GM19452 (cell line): ENCODE data around the gene SEMA3B.
"Not testable (repeated sequence)": the region's sequence is repeated elsewhere in the genome, so short reads cannot be mapped to it uniquely, and the experiment has no call there.

Source experiments
- ATAC-seq: cut with Tn5 transposase; IDR thresholded peaks from one replicate; pipeline ENCODE4 v1.9.1; 2021; ENCODE audit not compliant: unreplicated experiment

SEMA3B gene

GRCh38 chr3:50312041-50312440 lies 43.1 kb downstream of the SEMA3B start:
- ATAC-seq: not testable (repeated sequence)

GRCh38 chr3:50314342-50314741 lies 45.4 kb downstream of the SEMA3B start:
- no peak for ATAC-seq

- ATAC-seq: no peak
Measured at GRCh38 chr3:50314816-50315215, 45.9 kb downstream of the SEMA3B start.

GRCh38 chr3:50316657-50317242 lies 47.8 kb downstream of the SEMA3B start:
- ATAC-seq: no peak

GRCh38 chr3:50317300-50317699 lies 48.4 kb downstream of the SEMA3B start:
- no peak for ATAC-seq

DNA sequence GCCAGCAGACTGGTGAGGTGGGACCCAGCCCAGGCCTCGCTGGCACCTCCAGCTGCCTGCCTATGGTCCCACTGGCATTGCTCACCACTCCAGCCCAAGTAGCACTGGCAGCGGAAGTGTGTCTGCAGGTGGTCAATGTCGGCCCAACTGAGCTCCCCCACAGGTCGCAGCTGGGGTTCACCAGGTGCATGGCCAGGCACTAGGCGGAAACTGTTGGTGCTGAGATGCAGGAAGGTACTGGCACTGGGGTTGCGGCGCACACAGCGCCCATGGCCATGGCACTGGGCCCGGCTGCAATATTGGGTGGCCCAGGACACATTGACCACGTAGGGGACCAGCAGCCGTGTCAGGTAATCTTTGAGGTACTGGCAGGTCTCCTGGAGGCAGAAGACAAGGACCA lies 49.2 kb downstream of the SEMA3B start:
- no peak for ATAC-seq

DNA sequence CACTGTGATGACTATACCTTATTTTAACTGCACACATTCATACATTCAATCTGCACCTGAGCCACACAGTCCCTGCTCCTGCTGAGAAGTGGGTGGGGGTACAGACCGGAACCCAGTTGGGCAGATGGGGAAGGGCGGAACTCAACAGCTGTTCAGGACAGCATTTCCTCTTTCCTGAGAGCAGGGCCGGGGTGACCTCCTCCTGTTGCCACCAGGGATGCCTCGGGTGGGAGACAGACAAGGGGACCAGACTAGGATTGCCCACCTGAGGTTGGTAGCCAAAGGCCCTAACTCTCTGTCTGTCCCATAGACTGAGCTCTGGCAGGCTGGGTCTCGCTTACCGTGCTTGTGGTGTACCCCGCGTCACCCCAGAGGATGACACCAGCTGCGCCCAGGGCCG lies 49.7 kb downstream of the SEMA3B start:
- no peak for ATAC-seq

GRCh38 chr3:50319181-50319893 lies 50.4 kb downstream of the SEMA3B start:
- ATAC-seq: no peak

- no peak for ATAC-seq
Measured at GRCh38 chr3:50319894-50320625, 51.1 kb downstream of the SEMA3B start.

DNA sequence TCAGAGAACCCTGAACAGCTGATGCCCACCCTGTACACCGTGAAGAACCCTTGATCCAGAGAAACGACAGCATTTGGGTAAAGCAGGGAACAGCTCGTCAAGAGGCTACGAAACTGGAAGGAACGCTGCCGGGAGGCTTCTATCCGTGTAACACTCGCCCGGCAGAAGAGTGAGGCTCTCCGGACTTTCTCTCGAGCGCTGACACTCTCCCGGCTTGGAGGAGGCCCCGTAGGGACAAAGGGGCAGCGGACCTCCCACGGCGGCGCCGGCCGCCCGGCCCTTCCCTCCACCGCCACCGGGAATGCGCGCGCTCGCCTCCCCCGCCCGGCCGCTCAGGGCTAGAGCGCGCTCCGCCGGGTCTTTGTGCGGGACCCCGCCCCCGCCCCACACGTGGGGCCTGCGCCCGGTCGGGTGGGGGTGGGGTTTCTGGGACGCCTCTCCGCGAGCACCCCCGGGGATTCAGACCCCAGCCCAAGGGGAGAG lies 51.9 kb downstream of the SEMA3B start:
- ATAC-seq: peak; percentile 48

- peak; percentile 79 for ATAC-seq
Measured at GRCh38 chr3:50321336-50322114, 52.6 kb downstream of the SEMA3B start.

DNA sequence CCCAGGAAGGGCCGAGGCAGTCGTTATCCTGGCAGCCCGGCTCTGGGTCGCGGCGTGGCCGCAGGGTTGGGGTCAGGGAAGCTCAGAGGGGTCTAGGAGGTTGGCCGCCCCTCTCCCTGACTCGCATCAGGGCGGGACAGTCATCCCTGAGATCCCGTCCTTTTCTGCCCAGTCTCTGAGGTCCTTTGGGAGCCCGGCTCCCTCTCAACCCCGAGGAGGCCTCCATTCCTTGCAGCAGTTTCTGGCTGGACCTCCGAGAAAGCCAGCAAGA lies 53.1 kb downstream of the SEMA3B start:
- ATAC-seq: no peak

DNA sequence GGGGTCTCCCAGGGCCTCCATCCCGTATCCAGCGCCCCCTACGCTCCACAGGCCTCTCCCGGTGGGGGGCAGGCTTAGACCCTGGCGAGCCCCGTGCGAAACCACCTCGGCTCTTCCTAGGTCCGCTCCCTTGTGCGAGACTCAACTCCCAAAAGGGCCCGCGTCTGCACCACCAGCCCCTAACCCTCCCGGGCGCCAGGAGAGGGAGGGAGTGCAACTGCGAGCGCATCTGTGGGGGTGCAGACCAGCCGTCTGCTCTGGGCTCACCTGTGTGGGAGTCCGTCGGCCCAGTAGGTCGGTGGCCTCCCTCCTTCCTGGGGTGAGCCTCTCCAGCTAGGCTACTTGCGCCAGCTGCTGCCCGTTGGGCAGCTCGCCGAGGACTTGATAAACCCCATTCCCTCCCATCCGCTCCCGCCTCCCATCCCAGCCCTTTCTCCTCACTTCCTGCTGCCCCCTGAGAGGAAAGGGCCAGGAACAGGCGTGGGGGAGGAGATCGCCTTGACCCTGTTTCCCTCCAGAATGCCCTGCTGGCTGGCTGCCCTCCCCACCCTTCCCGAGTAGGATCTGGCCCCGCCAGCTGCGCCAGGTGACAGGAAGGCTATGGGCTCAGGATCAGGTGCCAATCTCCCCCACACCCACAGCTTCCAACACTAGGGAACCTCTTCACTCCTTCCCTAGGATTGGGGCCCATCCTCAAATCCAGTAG lies 53.6 kb downstream of the SEMA3B start, which contains the start of gene HYAL2:
HYAL2 (minus strand) TSS at position 360 of the 706 bp plus-strand sequence. CDS start 2,256 bp downstream, outside the sequence.
- ATAC-seq: no peak

- ATAC-seq: no peak
Measured at GRCh38 chr3:50323092-50323600, 54.2 kb downstream of the SEMA3B start.

DNA sequence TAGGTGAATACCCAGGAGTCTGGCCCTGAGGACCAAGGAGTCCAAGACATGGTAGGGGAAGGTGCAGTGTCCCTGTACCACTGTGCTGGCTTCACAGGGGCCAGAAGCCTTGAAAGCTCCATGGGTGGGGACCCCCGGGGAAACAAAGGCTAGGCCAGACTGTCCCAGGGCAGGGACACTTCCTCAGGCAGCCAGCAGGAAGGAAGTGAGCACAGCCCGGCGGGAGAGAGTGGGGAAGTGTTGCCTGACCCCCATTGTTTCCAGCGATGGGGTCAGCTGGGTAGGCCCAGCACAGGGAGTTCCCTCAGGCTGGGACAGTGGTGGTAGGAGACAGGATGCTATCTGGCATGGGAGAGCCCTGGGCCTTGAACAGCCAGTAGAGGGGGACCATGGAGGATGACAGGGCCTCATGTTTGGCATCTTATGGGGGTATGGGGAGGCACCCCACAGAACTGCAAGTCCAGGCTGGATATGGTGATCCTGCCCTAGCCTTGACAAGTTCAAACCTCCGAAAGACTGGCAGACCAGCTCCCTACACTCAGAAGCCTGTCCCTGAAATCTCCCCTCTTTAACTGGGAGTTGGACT lies 54.8 kb downstream of the SEMA3B start:
- no peak for ATAC-seq

DNA sequence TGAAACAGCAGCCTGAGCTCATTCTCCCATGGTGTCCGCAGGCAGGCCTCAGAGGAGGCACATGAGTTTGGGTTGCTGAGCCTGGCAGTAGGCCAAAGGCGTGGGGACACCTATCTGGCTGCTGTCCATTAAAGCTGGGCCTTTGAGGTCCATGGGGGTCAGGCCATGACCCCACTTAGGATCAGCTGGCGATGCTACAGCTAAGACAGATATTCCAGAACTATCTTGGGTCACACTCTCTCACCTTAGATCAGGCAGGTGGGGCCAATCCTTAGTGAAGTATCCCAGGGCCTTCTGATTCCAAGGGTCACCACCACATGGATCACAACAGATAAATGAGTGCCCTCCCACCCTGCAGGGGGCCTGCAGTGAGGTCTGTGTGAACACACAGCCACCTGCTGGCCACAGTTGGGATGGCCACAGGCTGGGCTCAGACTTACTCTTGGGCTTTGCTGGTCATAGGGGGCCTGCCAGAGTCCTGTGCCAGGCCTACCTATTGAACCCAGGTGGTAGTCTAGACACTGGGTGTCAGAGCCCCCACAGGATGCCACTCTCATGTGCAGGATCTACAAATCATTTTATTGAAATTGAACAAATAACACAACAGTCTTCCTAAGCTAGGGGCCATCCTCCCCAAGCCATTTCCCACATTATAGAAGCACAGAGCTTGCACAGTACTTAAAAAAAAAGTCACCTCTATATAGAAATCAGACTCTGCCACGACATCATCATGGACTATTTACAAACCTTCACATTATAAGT lies 55.6 kb downstream of the SEMA3B start:
- no peak for ATAC-seq

- no peak for ATAC-seq
Measured at GRCh38 chr3:50325113-50325480, 56.1 kb downstream of the SEMA3B start.

- no peak for ATAC-seq
Measured at GRCh38 chr3:50325497-50326181, 56.7 kb downstream of the SEMA3B start.

DNA sequence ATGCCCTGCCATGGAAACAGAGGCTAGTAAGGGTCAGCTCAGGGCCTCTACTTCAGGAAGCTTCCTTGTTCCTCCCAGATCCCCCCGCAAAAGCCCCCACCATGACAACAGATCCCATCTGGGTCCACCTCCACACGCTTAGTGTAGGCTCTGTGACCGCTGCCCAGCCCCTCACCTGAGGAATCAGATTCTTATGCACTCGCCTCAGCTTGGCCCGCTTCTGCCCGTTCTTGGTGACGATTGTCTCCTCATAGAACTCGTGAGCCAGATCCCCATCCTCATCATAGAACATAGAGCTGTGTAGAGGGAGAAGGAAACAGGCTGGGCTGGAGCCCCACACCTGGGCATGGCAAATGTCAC lies 57.2 kb downstream of the SEMA3B start:
- no peak for ATAC-seq
